Thoracic aorta (tissue), 2 donors: ENCODE measurements around the gene LCAT. TPM values are rescaled to one million over a fixed set of nuclear protein-coding genes. Genes with fewer than 3 reads are reported as not detected.

ENCODE experiments used
- ATAC-seq: fragments of 150-250 bp; one replicate; pipeline ENCODE4 v1.8.0; 2017; ENCODE audit warnings: low read depth; ENCODE audit not compliant: insufficient number of reproducible peaks, low FRiP score
- DNase-seq: peaks from one replicate; pipeline ENCODE4 v3.0.0-alpha.2; 2020; ENCODE audit warnings: low spot score
- H3K27ac ChIP-seq, 2 donors: fragments of 200-600 bp; sonication (generic); 1 replicate in 1 of 2; 2 replicates in 1 of 2; pipeline ENCODE4 v1.5.1; 2016; ENCODE audit warnings: mild to moderate bottlenecking in 2 of 2, moderate library complexity in 2 of 2
- H3K27me3 ChIP-seq: fragments of 200-600 bp; sonication (generic); replicated peaks from 2 replicates; pipeline ENCODE4 v1.6.0; 2016; ENCODE audit warnings: mild to moderate bottlenecking; ENCODE audit not compliant: insufficient read depth
- H3K36me3 ChIP-seq: fragments of 200-600 bp; sonication (generic); one replicate; pipeline ENCODE4 v1.5.1; 2016
- H3K4me1 ChIP-seq, 2 donors: fragments of 200-600 bp; sonication (generic); 1 replicate in 1 of 2; 2 replicates in 1 of 2; pipeline versions ENCODE4 v1.5.1 to v1.6.0; 2016; ENCODE audit warnings: low read depth in 2 of 2, mild to moderate bottlenecking in 1 of 2; ENCODE audit not compliant: control insufficient read depth in 1 of 2
- H3K4me3 ChIP-seq: fragments of 200-600 bp; sonication (generic); 2 replicates; pipeline ENCODE4 v1.5.1; 2016; ENCODE audit warnings: mild to moderate bottlenecking
- H3K9me3 ChIP-seq: fragments of 200-600 bp; sonication (generic); 2 replicates; pipeline ENCODE4 v1.5.1; 2016
- total RNA-seq, 2 donors: library from RNA; depleted of rRNA; stranded (reverse); fragments of >200 nt; gene quantifications; one replicate each; pipeline versions ENCODE4 v1.1.0 to v1.2.3, GENCODE V29; 2016
- TF ChIP-seq, protein P1 (sequence below): fragments of 200-600 bp; sonication (generic); IDR thresholded peaks from one replicate; pipeline ENCODE4 v1.5.1; 2019; ENCODE audit warnings: antibody characterized with exemption

The LCAT gene
- total RNA-seq, 2 donors from 2014 or later, result 28.1 to 46.6 TPM

DNA sequence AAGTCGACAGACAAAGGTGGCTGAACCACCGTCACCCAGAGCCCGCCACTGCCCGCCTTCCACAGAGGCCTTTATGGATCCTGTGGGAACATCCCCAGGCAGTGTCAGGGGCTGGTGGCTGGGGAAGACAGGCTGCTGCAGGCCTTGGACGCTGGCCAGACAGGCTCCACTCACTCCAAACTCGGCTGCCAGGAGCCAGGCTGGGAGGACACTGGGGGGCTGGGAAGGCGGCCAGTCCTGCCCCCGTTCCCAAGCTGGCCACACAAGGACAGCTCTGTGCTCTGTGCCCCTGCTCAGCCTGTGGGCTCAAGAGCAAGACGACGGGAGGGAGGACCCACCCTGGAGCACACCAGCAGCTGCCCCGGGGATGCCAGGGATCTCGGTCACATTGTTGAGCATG is 7.6 kb upstream of the LCAT start:
- no peaks in the 10 kb centered on the region for H3K27me3 ChIP-seq
- DNase-seq (no peak), ATAC-seq (no peak)
- TF ChIP-seq, protein P1, sequence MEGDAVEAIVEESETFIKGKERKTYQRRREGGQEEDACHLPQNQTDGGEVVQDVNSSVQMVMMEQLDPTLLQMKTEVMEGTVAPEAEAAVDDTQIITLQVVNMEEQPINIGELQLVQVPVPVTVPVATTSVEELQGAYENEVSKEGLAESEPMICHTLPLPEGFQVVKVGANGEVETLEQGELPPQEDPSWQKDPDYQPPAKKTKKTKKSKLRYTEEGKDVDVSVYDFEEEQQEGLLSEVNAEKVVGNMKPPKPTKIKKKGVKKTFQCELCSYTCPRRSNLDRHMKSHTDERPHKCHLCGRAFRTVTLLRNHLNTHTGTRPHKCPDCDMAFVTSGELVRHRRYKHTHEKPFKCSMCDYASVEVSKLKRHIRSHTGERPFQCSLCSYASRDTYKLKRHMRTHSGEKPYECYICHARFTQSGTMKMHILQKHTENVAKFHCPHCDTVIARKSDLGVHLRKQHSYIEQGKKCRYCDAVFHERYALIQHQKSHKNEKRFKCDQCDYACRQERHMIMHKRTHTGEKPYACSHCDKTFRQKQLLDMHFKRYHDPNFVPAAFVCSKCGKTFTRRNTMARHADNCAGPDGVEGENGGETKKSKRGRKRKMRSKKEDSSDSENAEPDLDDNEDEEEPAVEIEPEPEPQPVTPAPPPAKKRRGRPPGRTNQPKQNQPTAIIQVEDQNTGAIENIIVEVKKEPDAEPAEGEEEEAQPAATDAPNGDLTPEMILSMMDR, result no peak
- H3K27ac ChIP-seq, result peak overlapping the region; percentile 19 to 36
- H3K4me3 ChIP-seq, result no peak overlapping the region
- peaks cover 0 to 8% of the 10 kb centered on the region in 2 donors for H3K4me1 ChIP-seq
- peaks cover 78% of the 10 kb centered on the region for H3K36me3 ChIP-seq
- no peaks in the 10 kb centered on the region for H3K9me3 ChIP-seq

DNA sequence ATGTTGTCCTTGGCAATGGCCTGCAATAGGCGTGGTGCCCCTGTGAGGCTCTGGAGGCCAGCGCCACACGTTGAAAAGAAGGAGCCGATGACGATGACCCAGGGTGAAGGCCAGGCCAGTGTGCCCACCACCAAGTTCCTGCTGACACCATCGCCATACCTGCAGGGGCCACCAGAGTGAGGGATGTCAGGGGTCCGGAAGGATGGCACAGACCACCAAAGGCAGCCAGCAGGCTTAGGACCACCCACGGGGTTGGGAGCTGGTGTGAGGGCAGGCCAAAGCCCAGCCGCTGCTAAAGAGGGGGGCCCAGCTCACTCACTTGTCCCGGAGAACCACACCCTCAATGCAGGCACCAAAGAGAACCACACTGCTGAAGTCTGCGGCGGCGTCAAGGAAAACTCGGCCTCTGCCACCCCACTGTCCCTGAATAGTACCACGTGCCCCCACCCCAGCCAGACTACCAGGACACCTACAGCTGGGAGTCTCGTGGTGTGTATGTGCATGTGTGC is 6.5 kb upstream of the LCAT start:
- TF ChIP-seq, protein P1, result no peak

DNA sequence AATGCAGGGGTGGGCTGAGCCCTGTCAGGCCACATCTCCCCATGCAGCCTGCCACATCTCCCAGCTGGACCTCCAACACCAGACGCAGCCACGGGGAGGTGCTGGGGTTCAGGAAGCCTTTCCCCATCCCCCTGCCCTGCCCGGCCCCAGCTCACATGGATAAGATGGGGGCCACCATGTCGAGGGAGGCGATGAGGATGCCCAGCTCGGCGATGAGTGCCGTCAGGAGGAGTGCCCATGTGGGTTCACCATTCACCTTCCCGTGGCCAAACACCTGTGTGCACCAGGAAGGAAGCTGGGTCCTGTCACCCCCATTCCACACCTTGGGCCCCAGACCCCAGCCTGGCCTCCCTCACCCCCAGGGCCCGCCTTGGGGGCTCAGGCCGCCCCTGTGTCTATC is 5.7 kb upstream of the LCAT start:
- Histone ChIP-seq H3K9me3 (no peaks in the 10 kb centered on the region), H3K27me3 (no peaks in the 10 kb centered on the region), H3K36me3 (peaks cover 87% of the 10 kb centered on the region), H3K4me1 (peaks cover 2 to 14% of the 10 kb centered on the region in 2 donors), H3K27ac (no peak overlapping the region), H3K4me3 (no peak overlapping the region)
- TF ChIP-seq, protein P1, result no peak
- ATAC-seq (no peak), DNase-seq (no peak)

More for the DNA sequence above, 6.5 kb upstream of the LCAT start:
- Histone ChIP-seq H3K9me3 (no peaks in the 10 kb centered on the region), H3K27me3 (no peaks in the 10 kb centered on the region), H3K4me1 (peaks cover 0 to 8% of the 10 kb centered on the region in 2 donors), H3K4me3 (no peak overlapping the region), H3K27ac (no peak overlapping the region), H3K36me3 (peaks cover 83% of the 10 kb centered on the region)
- ATAC-seq (no peak), DNase-seq (no peak)

DNA sequence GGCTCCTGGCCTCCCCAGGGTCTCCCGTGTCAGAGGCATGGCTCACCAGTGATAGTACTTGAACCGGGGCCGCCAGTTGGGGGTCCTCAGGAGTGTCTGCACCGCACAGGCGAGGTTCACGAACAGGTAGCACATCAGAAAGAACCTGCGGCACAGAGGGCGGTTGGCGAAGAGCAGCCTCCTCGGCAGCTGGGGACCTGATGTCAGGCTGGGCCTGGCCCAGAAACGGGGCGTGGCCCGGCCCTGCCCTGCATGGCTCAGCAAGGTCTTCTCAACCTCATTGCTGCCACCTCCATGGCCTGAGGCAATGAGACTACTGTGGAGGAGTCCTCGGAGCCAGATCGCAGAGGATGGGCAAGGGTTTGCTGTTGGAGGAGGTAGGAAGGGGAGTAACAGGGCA is 4.1 kb upstream of the LCAT start:
- H3K4me1 ChIP-seq, result peaks cover 12 to 28% of the 10 kb centered on the region in 2 donors
- ATAC-seq (no peak), DNase-seq (no peak)
- no peaks in the 10 kb centered on the region for H3K27me3 ChIP-seq
- no peak overlapping the region for H3K27ac ChIP-seq
- H3K4me3 ChIP-seq, result no peak overlapping the region
- no peaks in the 10 kb centered on the region for H3K9me3 ChIP-seq
- peaks cover 84% of the 10 kb centered on the region for H3K36me3 ChIP-seq
- TF ChIP-seq, protein P1, result no peak

DNA sequence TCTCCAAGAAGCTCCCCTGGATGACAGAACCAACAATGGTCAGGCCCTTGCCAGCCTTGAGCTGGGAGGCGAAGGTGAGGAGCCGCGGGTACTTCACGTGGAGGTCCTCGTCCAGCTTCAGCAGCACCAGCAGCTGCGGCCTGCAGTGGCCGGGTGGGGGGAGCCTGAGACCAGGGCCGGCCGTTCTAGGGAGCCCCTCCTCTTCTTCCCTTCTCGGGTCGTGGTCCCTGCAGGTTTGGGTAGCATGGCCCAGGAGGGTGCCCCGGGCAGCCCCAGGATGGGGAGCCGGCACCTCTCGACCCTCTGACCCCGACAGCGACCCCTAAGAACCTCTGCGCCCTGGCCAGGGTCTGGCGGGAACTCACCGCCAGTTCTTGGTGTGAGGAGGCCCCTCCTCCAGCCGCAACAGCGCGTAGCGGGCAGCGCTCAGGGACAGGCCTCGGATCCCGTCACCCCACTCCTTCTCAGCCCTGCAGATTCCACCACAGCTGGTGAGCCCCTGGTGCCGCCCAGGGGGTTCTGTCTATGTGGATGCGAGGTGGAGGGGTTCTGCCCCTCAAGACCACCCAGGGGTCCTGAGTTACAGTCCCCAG is 3.1 kb upstream of the LCAT start:
- no peaks in the 10 kb centered on the region for H3K27me3 ChIP-seq
- H3K9me3 ChIP-seq, result no peaks in the 10 kb centered on the region
- H3K4me1 ChIP-seq, result peaks cover 12 to 28% of the 10 kb centered on the region in 2 donors
- no peak overlapping the region for H3K4me3 ChIP-seq
- peaks cover 85% of the 10 kb centered on the region for H3K36me3 ChIP-seq
- DNase-seq (no peak), ATAC-seq (no peak)
- TF ChIP-seq, protein P1, result no peak
- peak overlapping the region in 1 of 2 donors; percentile 26 for H3K27ac ChIP-seq
